Cardiac atrium fibroblast (primary cell): ENCODE data around the gene MRPL21. TPM values are rescaled to one million over a fixed set of nuclear protein-coding genes. Genes with fewer than 3 reads are reported as not detected.

Source experiments
- total RNA-seq: library from RNA; depleted of rRNA; stranded (reverse); fragments of >200 nt; gene quantifications from 2 replicates; pipeline ENCODE4 v1.2.3, GENCODE V29; 2015

MRPL21 gene
- 45.9 and 47.3 TPM in 2 replicates for total RNA-seq

DNA sequence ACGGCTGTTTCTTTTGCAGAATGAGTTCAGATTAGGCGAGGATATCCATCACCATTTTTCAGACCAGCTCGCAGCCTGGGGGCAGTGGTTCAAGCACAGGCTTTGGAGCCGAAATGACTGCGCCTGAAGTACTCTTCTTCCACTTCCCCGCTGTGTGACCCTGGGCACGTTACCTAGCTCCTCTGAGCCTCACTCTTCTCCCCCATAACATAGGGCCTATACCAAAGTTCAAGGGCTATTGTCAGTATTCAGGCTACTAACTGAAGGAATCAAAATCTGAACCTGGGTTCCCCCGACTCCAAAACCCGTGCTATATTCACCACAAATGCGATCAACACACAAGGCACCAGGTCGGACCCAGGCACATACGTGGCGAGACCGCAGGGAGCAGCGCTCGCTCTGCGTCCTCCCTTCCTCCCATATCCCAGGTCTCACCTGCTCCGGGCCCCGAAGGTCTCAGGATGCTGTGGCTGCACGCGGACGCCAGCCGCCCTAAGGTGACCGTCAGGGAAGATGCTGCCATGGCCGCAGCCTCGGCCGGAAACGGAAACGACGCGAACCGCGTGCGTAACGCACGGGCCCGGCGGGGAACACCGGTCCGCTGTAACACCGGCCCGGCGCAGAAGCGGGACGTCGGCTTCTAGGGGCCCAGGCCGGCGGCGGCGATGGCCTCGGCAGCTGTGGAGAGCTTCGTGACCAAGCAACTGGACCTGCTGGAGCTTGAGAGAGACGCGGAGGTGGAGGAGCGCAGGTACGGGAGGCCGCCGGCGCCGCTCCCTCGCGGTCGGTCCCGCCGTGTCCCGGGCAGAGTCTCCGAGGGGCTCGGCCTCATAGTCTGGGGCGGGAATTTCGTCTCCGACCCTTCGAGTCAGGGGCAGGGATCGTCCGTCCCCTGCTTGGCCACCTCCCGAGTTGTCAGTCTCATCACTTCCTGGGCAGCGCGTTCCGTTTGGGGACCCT, at the start of gene MRPL21, which contains the start of gene IGHMBP2:
Gene MRPL21, minus strand, starts transcription at position 545 of the 960 bp plus-strand sequence. Its CDS starts 22 bp downstream, at position 523.
Gene IGHMBP2, plus strand, starts transcription at position 604 of the 960 bp plus-strand sequence. Its CDS starts 62 bp downstream, at position 666.

DNA sequence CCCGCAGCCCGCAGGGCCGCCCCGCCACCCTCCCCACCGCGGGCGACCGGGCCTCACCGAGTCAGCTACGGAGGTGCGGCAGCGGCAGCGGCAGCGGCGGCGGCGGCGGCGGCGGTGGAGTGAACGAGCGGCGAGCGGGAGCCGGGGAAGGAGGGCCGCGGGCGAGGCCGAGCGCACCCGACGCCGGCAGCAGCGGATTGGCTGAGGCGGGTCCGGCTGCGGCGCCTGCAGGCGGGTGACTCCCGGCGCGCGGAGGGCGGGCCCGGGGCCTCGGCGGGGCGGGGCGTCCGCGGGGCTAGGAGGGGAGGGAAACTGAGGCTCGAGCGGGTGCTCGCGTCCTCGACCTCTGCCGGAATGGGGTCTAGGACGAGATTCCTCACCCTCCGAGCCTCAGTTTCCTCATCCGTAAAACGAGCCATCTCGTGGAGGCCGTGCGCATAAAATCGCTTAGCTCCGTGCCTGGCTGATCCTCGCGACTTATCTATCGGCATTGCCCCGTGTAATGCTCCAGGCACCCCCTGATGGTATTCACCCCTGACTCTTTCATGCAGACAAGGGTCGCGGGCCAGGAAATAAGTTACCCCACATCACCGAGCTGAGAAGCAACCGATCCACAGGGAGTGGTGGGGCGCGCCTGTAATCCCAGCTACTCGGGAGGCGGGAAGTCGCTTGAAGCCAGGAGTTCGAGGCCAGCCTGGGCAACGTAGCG, 61.8 kb downstream of the MRPL21 start, which contains the start of gene CPT1A:
Gene CPT1A, minus strand, starts transcription at position 199 of the 709 bp plus-strand sequence. CDS start 26,442 bp downstream, outside the sequence.

Other genes with a start within 250 kb of the MRPL21 start
- gene GAL, start 219.3 kb downstream of the MRPL21 start, total RNA-seq = 0.49 TPM in 1 of 2 replicates, not detected in the other
- not detected in 2 replicates for gene TESMIN, start 152.3 kb downstream of the MRPL21 start, total RNA-seq
- 18.1 and 32.5 TPM in 2 replicates for gene CPT1A, start 61.9 kb downstream of the MRPL21 start, total RNA-seq
- gene IGHMBP2, start 59 bp upstream of the MRPL21 start, total RNA-seq = 6.5 TPM in 2 replicates
- not detected in 2 replicates for gene MRGPRD, start 77.2 kb upstream of the MRPL21 start, total RNA-seq
- gene MRGPRF, start 109.4 kb upstream of the MRPL21 start, total RNA-seq = 4.9 and 9.4 TPM in 2 replicates
- 5.4 and 6.0 TPM in 2 replicates for gene TPCN2, start 145.1 kb upstream of the MRPL21 start, total RNA-seq